ENCODE data around the gene KPNB1.
A peak's percentile ranks its signal among the peaks of the same experiment; 100 is the strongest.

Gene KPNB1

DNA sequence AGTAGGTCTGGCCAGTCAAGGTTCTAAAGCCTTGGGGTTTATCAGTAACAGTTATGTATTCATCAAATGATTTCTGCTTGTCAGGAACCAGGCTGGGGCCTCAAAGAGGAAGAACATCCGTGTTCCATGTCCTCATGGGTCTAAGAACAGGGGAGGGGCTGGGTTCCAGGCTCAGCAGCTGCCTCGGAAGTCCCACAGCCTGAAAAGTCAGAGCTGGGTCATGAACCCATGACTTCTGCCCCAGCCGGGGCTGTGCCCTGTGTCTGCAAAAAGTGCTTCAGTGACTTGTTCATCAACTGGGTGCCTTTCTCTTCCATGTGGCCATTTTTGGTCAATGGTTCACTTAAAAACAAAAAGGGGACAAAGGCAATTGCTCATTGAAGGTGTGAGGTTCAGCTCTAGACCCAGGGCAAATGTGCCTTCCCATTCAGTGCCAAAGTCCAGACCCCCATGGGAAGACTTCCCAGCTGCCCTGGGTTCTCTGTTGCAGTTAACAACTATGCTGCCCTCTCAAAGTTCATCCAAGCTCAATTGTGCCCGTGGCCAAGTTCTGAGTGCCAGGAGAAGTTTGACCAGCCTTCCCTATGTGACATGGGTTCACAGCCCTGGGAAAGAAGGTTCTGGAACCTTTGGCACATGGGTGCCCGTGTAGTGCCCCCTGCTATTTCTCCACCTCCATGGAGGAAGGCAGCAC, 62.8 kb downstream of the KPNB1 start:
- Mint-ChIP-seq H3K9me3 (no peaks in the 10 kb centered on the region), H3K27ac (no peak overlapping the region), H3K4me3 (no peak overlapping the region), H3K36me3 (ENCODE audit: low read depth) (no peaks in the 10 kb centered on the region), H3K4me1 (ENCODE audit: low read depth) (peaks cover 31% of the 10 kb centered on the region), H3K27me3 (ENCODE audit: low read depth) (no peaks in the 10 kb centered on the region)
- no peak for DNase-seq (ENCODE audit: low spot score)

DNA sequence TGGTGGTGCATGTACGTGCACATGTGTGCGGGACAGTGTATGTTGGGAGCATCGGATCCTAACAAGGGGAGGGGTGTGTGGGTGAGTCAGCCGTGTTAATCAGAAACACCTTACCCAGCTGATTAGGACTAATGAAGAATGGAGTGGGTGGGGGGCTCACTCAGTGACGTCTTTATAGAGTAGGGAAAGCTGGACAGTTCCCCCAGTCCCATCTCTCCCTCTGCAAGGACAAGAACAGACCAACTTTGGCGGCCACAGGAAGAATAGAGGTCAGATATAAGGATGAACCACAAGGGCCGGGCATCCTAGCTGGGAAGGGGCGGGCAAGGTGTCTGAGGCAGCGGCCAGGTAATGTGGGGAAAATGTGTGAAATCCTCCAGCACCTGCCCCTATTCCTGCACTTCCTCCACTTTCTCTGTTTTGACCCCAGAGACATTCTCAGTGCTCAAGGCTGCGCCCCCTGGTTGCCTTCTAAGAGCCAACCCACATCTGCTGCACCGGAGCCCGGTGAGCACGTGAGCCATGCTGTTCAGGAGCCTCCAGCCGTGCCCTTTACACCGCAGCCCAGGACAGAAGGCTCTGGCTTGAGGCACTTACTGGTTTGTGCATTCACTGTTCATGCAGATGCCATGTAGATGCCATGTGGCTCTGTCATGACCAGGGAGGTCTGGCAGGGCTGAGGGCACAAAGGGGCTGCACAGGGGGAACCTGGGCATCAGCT, 64.4 kb downstream of the KPNB1 start:
- Mint-ChIP-seq H3K9me3 (no peaks in the 10 kb centered on the region), H3K27ac (no peak overlapping the region), H3K36me3 (ENCODE audit: low read depth) (no peaks in the 10 kb centered on the region), H3K27me3 (ENCODE audit: low read depth) (peaks cover 10% of the 10 kb centered on the region), H3K4me1 (ENCODE audit: low read depth) (peaks cover 44% of the 10 kb centered on the region), H3K4me3 (no peak overlapping the region)
- DNase-seq (ENCODE audit: low spot score): no peak

DNA sequence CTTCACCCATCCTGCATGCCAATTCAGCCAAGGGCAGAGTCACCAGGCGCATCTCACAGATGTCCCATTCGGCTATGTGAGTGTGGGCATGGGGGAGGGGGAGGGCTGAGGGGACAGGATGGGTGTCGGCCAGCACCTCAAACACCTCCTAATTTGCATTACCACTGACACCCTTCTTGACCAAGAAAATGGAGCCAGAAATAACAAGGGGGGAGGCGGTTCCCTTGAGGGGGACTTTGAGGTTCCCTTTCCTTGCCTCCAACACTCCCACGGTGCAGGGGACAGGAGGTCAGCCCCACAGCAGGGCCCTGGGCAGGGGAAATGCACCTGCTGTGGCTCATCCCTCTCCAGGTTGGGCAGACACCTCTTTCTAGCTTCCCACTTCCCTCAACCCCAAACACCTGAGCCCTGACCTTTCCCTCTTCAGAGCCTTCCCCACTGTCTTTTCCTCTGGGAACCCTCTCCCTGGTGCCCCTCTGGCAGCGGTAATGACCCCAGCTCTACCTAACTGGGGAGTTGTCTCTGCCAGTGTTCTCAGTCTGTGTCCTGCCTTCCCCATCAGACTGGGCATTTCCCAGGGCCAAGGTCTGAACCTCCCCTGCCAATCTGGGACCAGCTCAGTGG, 65.2 kb downstream of the KPNB1 start:
- no peak for DNase-seq (ENCODE audit: low spot score)
- H3K4me1 Mint-ChIP-seq (ENCODE audit: low read depth): peaks cover 51% of the 10 kb centered on the region
- H3K27ac Mint-ChIP-seq: peak overlapping the region; percentile 6
- H3K36me3 Mint-ChIP-seq (ENCODE audit: low read depth): no peaks in the 10 kb centered on the region
- H3K27me3 Mint-ChIP-seq (ENCODE audit: low read depth): peaks cover 10% of the 10 kb centered on the region
- no peak overlapping the region for H3K4me3 Mint-ChIP-seq
- no peaks in the 10 kb centered on the region for H3K9me3 Mint-ChIP-seq

DNA sequence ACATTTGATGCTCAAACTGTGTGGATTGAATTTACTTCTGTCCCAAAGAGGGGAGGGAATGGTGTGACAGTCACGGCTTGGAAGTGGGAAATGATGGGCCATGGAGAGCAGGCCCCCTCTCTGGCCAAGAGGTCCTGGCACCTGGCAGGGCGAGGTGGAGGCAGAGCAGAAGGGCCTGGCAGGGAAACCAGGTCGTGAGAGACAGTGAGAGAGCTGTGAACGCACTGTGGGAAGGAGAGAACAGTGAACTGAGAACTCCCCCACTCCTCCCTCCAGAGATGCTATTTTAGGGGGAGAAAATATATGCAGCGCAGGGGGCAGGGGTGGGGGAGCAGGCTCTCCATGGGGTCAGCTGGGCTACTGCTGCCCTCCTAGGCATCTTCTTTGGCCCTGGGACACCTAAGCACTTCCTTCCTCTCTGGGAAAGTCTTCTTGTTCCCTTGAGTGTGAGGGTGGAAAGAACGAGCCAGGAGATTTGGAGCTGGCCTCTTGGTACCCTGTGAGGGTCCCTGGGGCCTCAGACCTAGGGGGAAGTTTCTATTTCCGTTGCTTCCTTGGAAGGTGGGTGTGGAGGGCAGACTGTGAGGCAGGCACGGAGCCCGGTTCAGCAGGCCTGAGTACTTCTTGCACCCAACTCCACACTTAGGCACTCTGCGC, 66.1 kb downstream of the KPNB1 start:
- Mint-ChIP-seq H3K4me3 (no peak overlapping the region), H3K4me1 (ENCODE audit: low read depth) (peaks cover 57% of the 10 kb centered on the region), H3K36me3 (ENCODE audit: low read depth) (no peaks in the 10 kb centered on the region), H3K27me3 (ENCODE audit: low read depth) (peaks cover 10% of the 10 kb centered on the region), H3K9me3 (no peaks in the 10 kb centered on the region), H3K27ac (peak overlapping the region; percentile 15)
- no peak for DNase-seq (ENCODE audit: low spot score)

DNA sequence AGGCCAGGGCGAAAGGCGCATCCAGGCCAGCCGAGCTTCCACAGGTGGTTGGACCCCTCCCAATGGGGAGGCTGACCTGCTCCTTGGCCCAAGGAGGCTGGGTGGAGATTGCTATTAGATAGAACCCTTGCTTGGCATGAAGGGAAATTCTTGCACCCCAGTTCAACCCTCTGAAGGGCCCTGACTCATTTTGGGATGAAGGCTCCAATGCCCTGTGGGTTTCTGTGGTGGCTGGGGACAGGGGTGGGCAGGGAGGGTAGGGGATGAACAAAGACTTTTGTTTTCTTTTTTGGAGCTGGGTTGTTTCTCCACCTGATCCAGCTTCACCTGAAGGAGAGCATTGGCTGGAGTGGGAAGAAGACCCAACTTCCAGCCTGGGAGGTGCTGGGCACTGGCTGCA, 66.7 kb downstream of the KPNB1 start:
- Mint-ChIP-seq H3K27me3 (ENCODE audit: low read depth) (peaks cover 10% of the 10 kb centered on the region), H3K36me3 (ENCODE audit: low read depth) (no peaks in the 10 kb centered on the region), H3K4me3 (no peak overlapping the region), H3K4me1 (ENCODE audit: low read depth) (peaks cover 60% of the 10 kb centered on the region), H3K27ac (peak overlapping the region; percentile 37), H3K9me3 (no peaks in the 10 kb centered on the region)
- no peak for DNase-seq (ENCODE audit: low spot score)

DNA sequence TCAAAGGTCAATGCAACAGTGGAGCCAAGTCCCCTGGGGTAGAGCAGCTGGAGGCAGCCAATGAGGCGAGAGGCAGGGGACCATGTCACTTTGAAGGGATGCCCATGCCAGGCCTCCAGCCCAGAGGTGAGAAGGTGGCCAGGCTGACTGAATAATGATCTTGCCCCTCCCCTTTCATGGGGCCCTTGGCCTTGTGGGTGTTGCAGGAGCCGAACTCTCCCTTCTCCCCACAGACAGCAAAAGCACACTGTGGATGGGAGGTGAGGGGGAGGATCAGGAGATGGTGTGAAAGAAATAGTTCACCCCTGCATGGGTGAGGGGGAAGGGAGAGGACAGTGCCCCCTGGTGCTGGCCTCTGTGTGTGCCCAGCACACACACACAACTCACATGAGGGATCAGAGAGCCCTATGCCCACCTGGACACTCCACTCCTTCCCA, 67.6 kb downstream of the KPNB1 start:
- Mint-ChIP-seq H3K27ac (no peak overlapping the region), H3K4me3 (no peak overlapping the region)
- DNase-seq (ENCODE audit: low spot score): peak; percentile 51

DNA sequence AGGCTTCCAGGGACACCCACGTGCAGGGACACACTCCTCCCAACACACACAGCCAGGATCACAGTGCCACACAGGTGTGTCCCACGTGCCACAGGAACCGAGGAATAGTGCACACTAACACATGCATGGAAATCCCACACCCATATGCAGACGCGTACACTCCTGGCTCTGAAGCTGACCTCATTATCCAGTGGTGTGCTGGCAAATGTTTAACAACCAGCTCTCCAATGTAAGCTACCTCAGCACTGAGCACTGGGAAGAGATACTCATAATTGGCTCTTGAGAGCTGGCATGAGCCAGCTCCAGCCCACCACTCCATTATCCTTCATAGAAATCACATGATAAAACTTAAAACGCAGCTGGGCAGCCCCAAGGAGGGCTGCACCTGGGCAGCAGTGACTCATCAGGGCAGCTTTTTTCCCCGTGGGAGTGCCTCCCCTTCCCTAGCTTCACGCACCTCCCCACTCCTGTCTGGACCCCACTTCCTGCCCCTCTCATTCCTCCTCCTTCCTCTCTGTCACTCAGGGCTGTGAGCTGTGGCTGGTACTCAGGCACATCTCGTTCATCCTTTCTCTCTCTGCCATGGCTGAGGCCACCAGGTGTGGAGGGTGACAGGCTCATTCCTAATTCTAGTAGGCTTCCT, 68.4 kb downstream of the KPNB1 start:
- H3K27ac Mint-ChIP-seq: peak overlapping the region; percentile 23
- H3K9me3 Mint-ChIP-seq: no peaks in the 10 kb centered on the region
- no peaks in the 10 kb centered on the region for H3K36me3 Mint-ChIP-seq (ENCODE audit: low read depth)
- H3K4me3 Mint-ChIP-seq: peak overlapping the region; percentile 70
- H3K4me1 Mint-ChIP-seq (ENCODE audit: low read depth): peaks cover 65% of the 10 kb centered on the region
- DNase-seq (ENCODE audit: low spot score): no peak
- peaks cover 12% of the 10 kb centered on the region for H3K27me3 Mint-ChIP-seq (ENCODE audit: low read depth)

More for the DNA sequence above, 67.6 kb downstream of the KPNB1 start:
- Mint-ChIP-seq H3K9me3 (no peaks in the 10 kb centered on the region), H3K27me3 (ENCODE audit: low read depth) (peaks cover 12% of the 10 kb centered on the region), H3K4me1 (ENCODE audit: low read depth) (peaks cover 65% of the 10 kb centered on the region), H3K36me3 (ENCODE audit: low read depth) (no peaks in the 10 kb centered on the region)

DNA sequence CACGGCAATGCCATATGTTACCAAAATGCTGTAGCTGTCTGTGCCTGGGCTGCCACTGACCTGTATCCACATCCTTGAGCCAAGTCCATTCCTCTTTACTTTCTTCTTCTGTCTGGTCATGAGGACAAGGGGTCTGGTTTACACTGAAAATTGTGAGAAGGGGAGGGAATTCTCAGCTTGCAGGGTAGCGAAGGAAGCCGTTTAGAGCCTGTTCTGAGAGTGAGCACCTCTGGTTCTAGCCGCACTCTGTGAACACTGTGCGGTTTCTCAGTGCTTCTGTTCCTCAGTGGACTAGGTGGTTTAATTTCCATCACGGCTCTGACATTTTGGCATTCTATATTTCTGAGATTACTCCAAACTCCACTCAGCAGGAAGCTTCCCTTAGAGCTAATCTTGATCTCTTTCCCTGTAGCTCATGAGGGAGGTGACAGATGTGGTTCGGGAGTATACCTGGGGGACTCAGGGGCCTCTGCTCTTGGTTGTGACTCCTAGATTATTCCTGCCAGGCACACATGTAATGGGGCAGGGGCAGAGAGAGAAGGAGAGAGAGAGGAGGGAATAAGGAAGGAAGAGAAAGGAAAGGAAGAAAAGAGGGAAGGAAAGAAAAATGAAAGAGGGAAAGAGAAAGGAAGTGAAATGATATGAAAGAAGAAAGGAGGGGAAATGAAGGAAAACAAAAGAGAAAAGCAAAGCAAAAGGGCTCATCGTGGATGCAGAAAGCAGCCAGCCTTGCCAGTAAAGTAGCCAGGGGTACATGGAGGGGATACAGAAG, 69.1 kb downstream of the KPNB1 start:
- DNase-seq (ENCODE audit: low spot score): no peak
- Mint-ChIP-seq H3K9me3 (no peaks in the 10 kb centered on the region), H3K4me1 (ENCODE audit: low read depth) (peaks cover 65% of the 10 kb centered on the region), H3K4me3 (peak overlapping the region; percentile 70), H3K27me3 (ENCODE audit: low read depth) (peaks cover 12% of the 10 kb centered on the region), H3K27ac (peak overlapping the region; percentile 84), H3K36me3 (ENCODE audit: low read depth) (no peaks in the 10 kb centered on the region)

DNA sequence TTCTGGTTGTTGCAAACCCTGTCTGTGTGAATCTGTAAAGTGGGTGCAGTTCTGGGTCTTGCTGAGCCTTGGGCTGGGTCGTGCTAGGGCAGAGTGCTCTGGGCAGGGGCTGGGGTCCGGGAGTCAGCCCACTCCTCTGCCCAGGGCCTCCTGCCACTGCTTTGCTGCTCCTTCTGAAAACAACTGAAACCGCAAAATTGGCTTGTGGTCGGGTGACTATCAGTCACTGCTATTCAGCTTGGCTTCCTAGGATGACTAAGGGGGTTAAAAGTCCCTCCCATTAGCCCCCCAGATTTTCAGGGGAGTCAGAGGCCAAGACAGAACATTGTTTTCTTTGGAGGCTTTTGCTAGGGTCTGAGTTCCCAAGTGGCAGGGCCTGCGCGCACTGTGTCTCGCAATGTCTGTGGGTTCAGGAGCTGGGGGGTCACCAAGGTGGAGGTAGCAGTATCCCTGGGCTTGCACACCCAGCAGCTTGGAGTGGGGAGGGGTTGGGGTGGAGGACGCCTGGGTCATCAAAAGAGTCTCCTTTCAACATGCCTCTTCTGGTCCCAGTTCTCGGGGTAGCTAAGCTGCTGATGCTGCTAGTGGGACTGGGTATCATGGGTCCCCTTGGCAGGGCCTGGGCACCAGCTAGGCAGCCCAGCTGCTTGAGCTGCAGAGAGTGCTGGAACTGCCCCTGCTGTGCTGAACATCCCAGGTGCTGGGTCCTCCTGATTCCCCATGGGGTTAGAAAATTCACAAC, 69.9 kb downstream of the KPNB1 start:
- DNase-seq (ENCODE audit: low spot score): peak; percentile 87
- H3K36me3 Mint-ChIP-seq (ENCODE audit: low read depth): no peaks in the 10 kb centered on the region
- peaks cover 61% of the 10 kb centered on the region for H3K4me1 Mint-ChIP-seq (ENCODE audit: low read depth)
- peak overlapping the region; percentile 70 for H3K4me3 Mint-ChIP-seq
- H3K27ac Mint-ChIP-seq: peak overlapping the region; percentile 84
- H3K27me3 Mint-ChIP-seq (ENCODE audit: low read depth): peaks cover 12% of the 10 kb centered on the region
- H3K9me3 Mint-ChIP-seq: no peaks in the 10 kb centered on the region

DNA sequence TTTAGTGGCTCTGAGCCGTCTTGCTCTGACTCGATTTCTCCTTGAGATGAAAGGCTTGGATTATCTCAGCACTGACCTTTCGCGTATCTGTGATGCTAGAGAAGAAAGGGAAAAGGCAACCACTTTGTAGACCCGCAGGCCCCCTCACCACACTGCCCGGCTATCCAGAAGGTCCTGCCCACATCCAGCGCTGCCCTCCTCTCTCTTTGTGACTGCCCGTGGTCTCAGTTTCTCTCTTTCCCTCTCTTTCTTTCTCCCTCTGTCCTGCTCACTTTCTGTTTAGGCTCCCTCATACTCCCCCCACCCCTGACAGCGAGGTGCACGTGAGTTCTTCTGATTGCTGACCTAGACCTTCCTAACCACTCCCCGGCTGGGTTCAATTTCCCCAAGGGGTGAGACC, 70.5 kb downstream of the KPNB1 start:
- no peaks in the 10 kb centered on the region for H3K36me3 Mint-ChIP-seq (ENCODE audit: low read depth)
- H3K9me3 Mint-ChIP-seq: no peaks in the 10 kb centered on the region
- peaks cover 59% of the 10 kb centered on the region for H3K4me1 Mint-ChIP-seq (ENCODE audit: low read depth)
- peak; percentile 43 for DNase-seq (ENCODE audit: low spot score)
- peak overlapping the region; percentile 65 for H3K4me3 Mint-ChIP-seq
- peak overlapping the region; percentile 13 for H3K27ac Mint-ChIP-seq
- peaks cover 12% of the 10 kb centered on the region for H3K27me3 Mint-ChIP-seq (ENCODE audit: low read depth)

DNA sequence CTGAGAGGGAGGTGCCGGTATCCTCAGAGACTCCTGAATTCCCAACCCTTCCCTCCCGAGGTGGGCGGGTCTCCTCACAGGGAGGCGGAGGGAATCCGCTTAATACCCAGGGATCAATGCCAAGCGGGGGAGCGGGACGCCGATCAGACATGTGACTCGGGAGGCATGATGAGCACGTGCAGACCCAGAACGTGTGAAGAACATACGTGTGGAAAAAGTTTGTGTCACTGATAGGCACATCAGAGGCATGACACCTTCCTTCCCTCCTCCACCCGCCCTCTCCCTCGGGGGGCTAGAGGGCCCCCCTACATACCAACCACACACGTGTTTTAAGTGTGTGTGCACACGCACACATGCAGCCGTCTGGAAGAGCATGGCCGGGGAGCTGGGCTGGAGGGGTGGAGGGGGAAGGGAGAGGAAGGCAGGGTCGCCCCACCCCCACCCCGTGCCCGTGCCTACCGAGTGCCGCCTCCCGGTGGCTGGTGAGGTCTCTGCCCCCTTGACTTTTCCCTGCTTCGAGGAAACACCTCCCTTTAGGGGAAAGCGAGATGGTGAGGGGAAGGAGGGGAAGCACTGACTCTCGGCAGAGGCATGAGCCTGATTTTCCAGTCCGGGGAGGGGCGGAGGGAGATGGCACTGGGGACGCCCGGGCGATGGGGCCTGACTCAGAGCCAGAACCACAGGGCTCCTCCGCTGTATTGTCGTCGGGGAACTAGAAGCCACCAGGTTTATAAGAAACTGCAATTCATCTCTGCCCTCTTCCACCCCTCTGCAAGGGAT, 71.2 kb downstream of the KPNB1 start:
- DNase-seq (ENCODE audit: low spot score): peak; percentile 96
- Mint-ChIP-seq H3K27me3 (ENCODE audit: low read depth) (peaks cover 12% of the 10 kb centered on the region), H3K4me1 (ENCODE audit: low read depth) (peaks cover 58% of the 10 kb centered on the region), H3K27ac (peak overlapping the region; percentile 68), H3K36me3 (ENCODE audit: low read depth) (no peaks in the 10 kb centered on the region), H3K4me3 (peak overlapping the region; percentile 65), H3K9me3 (no peaks in the 10 kb centered on the region)

DNA sequence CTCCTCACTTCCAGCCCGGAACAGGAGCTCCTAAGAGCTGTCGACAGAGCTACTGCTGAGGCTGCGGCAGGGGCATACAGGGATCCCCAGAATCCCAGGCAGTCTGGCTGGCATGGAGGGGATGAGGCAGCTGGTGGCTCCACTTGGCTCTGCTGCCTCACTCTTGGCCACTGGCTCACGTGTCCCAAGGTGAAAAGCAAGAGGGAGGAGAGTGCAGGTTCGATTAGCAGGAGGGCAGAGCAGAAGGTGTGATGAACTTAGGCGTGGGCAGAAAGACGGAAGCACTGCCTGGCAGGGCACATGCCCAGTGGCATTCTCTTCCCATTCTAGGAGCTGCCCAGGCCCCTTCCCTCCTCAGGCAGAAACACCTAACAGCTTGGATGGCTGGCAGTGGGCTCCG, 72.0 kb downstream of the KPNB1 start:
- H3K4me1 Mint-ChIP-seq (ENCODE audit: low read depth): peaks cover 57% of the 10 kb centered on the region
- H3K36me3 Mint-ChIP-seq (ENCODE audit: low read depth): no peaks in the 10 kb centered on the region
- no peaks in the 10 kb centered on the region for H3K9me3 Mint-ChIP-seq
- peak overlapping the region; percentile 72 for H3K27ac Mint-ChIP-seq
- peaks cover 12% of the 10 kb centered on the region for H3K27me3 Mint-ChIP-seq (ENCODE audit: low read depth)
- H3K4me3 Mint-ChIP-seq: peak overlapping the region; percentile 48
- no peak for DNase-seq (ENCODE audit: low spot score)

All from T-helper 2 cell treated with Interferon-gamma antibody and Interleukin-4, amounts not matched to agents 5 μg/mL and 100 μg/mL, for 36 hours (primary cell).